Tibial nerve (tissue), 4 donors: ENCODE results near the gene PDLIM5.

Source experiments
- EP300 ChIP-seq, 2 donors: sonication (generic); formaldehyde crosslinking; IDR thresholded peaks; one replicate each; pipeline ENCODE4 v1.6.1; 2017; ENCODE audit warnings: antibody characterized with exemption in 2 of 2, mild to moderate bottlenecking in 1 of 2
- POLR2A ChIP-seq, 2 donors: fragments of 450-650 bp; IDR thresholded peaks; one replicate each; pipeline ENCODE4 v1.6.1; 2017; ENCODE audit warnings: antibody characterized with exemption in 2 of 2, mild to moderate bottlenecking in 2 of 2, moderate library complexity in 2 of 2
- TF ChIP-seq, protein P1 (sequence below), 5 experiments: fragments of 200-600 bp in 3 of 5; fragments of 450-650 bp in 2 of 5; sonication (generic) in 3 of 5; IDR thresholded peaks; one replicate each; pipeline ENCODE4 v1.5.1; 2016 to 2019; ENCODE audit warnings: antibody characterized with exemption in 5 of 5, mild to moderate bottlenecking in 3 of 5, moderate library complexity in 2 of 5

- TF ChIP-seq, protein P1, sequence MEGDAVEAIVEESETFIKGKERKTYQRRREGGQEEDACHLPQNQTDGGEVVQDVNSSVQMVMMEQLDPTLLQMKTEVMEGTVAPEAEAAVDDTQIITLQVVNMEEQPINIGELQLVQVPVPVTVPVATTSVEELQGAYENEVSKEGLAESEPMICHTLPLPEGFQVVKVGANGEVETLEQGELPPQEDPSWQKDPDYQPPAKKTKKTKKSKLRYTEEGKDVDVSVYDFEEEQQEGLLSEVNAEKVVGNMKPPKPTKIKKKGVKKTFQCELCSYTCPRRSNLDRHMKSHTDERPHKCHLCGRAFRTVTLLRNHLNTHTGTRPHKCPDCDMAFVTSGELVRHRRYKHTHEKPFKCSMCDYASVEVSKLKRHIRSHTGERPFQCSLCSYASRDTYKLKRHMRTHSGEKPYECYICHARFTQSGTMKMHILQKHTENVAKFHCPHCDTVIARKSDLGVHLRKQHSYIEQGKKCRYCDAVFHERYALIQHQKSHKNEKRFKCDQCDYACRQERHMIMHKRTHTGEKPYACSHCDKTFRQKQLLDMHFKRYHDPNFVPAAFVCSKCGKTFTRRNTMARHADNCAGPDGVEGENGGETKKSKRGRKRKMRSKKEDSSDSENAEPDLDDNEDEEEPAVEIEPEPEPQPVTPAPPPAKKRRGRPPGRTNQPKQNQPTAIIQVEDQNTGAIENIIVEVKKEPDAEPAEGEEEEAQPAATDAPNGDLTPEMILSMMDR (IDR thresholded peaks at IDR 0.05): no peak
- no peak for TF ChIP-seq EP300 (IDR thresholded peaks at IDR 0.05)
- no peak for TF ChIP-seq POLR2A (IDR thresholded peaks at IDR 0.05)
Measured at GRCh38 chr4:94472056-94472826, 20.5 kb downstream of the PDLIM5 start.
